Retina (tissue), 1 donor: ENCODE results near the gene PPP1R16B.

Source experiments
- DNase-seq: peaks from one replicate; pipeline ENCODE4 v3.0.0-alpha.2; 2016

Gene PPP1R16B

GRCh38 chr20:38805502-38805957 lies at the start of gene PPP1R16B:
TSS of gene PPP1R16B (plus strand) at chr20:38805697. CDS start at chr20:38835926, 30,229 bp downstream.
- DNase-seq, result peak; percentile 83

GRCh38 chr20:38757145-38757775 lies 48.2 kb upstream of the PPP1R16B start:
- no peak for DNase-seq

GRCh38 chr20:38759106-38759505 lies 46.4 kb upstream of the PPP1R16B start:
- no peak for DNase-seq

- DNase-seq, result no peak
Measured at GRCh38 chr20:38760978-38761377, 44.5 kb upstream of the PPP1R16B start.

GRCh38 chr20:38762174-38762573 lies 43.3 kb upstream of the PPP1R16B start:
- DNase-seq, result no peak

GRCh38 chr20:38763616-38764015 lies 41.9 kb upstream of the PPP1R16B start:
- no peak for DNase-seq

GRCh38 chr20:38764567-38765318 lies 40.8 kb upstream of the PPP1R16B start:
- DNase-seq, result peak; percentile 21

GRCh38 chr20:38766071-38766470 lies 39.4 kb upstream of the PPP1R16B start:
- no peak for DNase-seq

- no peak for DNase-seq
Measured at GRCh38 chr20:38769376-38770295, 35.9 kb upstream of the PPP1R16B start.

- DNase-seq, result no peak
Measured at GRCh38 chr20:38770546-38770945, 35.0 kb upstream of the PPP1R16B start.

- no peak for DNase-seq
Measured at GRCh38 chr20:38770970-38771369, 34.5 kb upstream of the PPP1R16B start.

- no peak for DNase-seq
Measured at GRCh38 chr20:38771621-38772020, 33.9 kb upstream of the PPP1R16B start.

GRCh38 chr20:38774167-38774566 lies 31.3 kb upstream of the PPP1R16B start:
- no peak for DNase-seq

- DNase-seq, result no peak
Measured at GRCh38 chr20:38776363-38776762, 29.1 kb upstream of the PPP1R16B start.

- peak; percentile 28 for DNase-seq
Measured at GRCh38 chr20:38779247-38780097, 26.0 kb upstream of the PPP1R16B start.

- no peak for DNase-seq
Measured at GRCh38 chr20:38782275-38782674, 23.2 kb upstream of the PPP1R16B start.

- no peak for DNase-seq
Measured at GRCh38 chr20:38787870-38788269, 17.6 kb upstream of the PPP1R16B start.

GRCh38 chr20:38789503-38790199 lies 15.8 kb upstream of the PPP1R16B start:
- DNase-seq, result no peak

- DNase-seq, result peak; percentile 35
Measured at GRCh38 chr20:38790200-38791053, 15.1 kb upstream of the PPP1R16B start.

GRCh38 chr20:38791291-38791690 lies 14.2 kb upstream of the PPP1R16B start:
- DNase-seq, result no peak

- no peak for DNase-seq
Measured at GRCh38 chr20:38791940-38792339, 13.6 kb upstream of the PPP1R16B start.
